Bronchial epithelial cell (primary cell): ENCODE measurements around the gene TSPAN12. TPM values are rescaled to one million over a fixed set of nuclear protein-coding genes. Genes with fewer than 3 reads are reported as not detected.
A peak's percentile ranks its signal among the peaks of the same experiment; 100 is the strongest.

Experiments used
- DNase-seq: peaks from one replicate; pipeline ENCODE4 v3.0.0-alpha.2; 2010; ENCODE audit warnings: low read depth
- FAIRE-seq: peaks from 2 replicates; lab custom pipeline; 2011; peaks lifted over from hg19 to GRCh38; lab: Jason Lieb, UNC
- H3K27me3 ChIP-seq: 2 replicates; pipeline ENCODE4 v1.5.1; 2011; ENCODE audit warnings: low read length; ENCODE audit not compliant: control insufficient read depth, insufficient read depth
- H3K36me3 ChIP-seq: 2 replicates; pipeline ENCODE4 v1.5.1; 2011; ENCODE audit warnings: low read length; ENCODE audit not compliant: control insufficient read depth, insufficient read depth
- H3K4me3 ChIP-seq: 2 replicates; pipeline ENCODE4 v1.5.1; 2011; ENCODE audit warnings: mild to moderate bottlenecking, low read depth, low read length, control low read depth
- CTCF ChIP-seq: IDR thresholded peaks from 2 replicates; pipeline ENCODE4 v1.5.1; 2011; ENCODE audit warnings: mild to moderate bottlenecking, moderate library complexity, low read length, control low read depth, inconsistent platforms; ENCODE audit not compliant: insufficient read depth, severe bottlenecking
- total RNA-seq: library from RNA; depleted of rRNA; stranded (reverse); fragments of >200 nt; gene quantifications from 2 replicates; pipeline ENCODE4 v1.2.1, GENCODE V29; 2014

TSPAN12 gene
- total RNA-seq, 1 donor from 2014 or later = 1.6 TPM

GRCh38 chr7:120819861-120820260 is 38.1 kb downstream of the TSPAN12 start:
- no peaks in the 10 kb centered on the region for H3K36me3 ChIP-seq
- no peak for TF ChIP-seq CTCF
- no peak for FAIRE-seq
- H3K27me3 ChIP-seq = no peaks in the 10 kb centered on the region
- H3K4me3 ChIP-seq = no peak overlapping the region
- DNase-seq = no peak

- DNase-seq (peak; percentile 44), FAIRE-seq (no peak)
- Histone ChIP-seq H3K36me3 (no peaks in the 10 kb centered on the region), H3K4me3 (no peak overlapping the region), H3K27me3 (no peaks in the 10 kb centered on the region)
- TF ChIP-seq CTCF = no peak
Observed at GRCh38 chr7:120817851-120818250, 40.1 kb downstream of the TSPAN12 start.

- FAIRE-seq (no peak), DNase-seq (no peak)
- TF ChIP-seq CTCF = no peak
- Histone ChIP-seq H3K4me3 (no peak overlapping the region), H3K36me3 (no peaks in the 10 kb centered on the region), H3K27me3 (no peaks in the 10 kb centered on the region)
Observed at GRCh38 chr7:120814253-120814939, 43.5 kb downstream of the TSPAN12 start.

- Histone ChIP-seq H3K4me3 (no peak overlapping the region), H3K27me3 (no peaks in the 10 kb centered on the region), H3K36me3 (no peaks in the 10 kb centered on the region)
- TF ChIP-seq CTCF = no peak
- no peak for DNase-seq
- FAIRE-seq = no peak
Observed at GRCh38 chr7:120813546-120814252, 44.2 kb downstream of the TSPAN12 start.

GRCh38 chr7:120813089-120813488 is 44.9 kb downstream of the TSPAN12 start:
- TF ChIP-seq CTCF = no peak
- FAIRE-seq (no peak), DNase-seq (no peak)

GRCh38 chr7:120809260-120809659 is 48.7 kb downstream of the TSPAN12 start:
- no peak for TF ChIP-seq CTCF
- DNase-seq (no peak), FAIRE-seq (no peak)
- H3K4me3 ChIP-seq = no peak overlapping the region
- H3K27me3 ChIP-seq = no peaks in the 10 kb centered on the region
- H3K36me3 ChIP-seq = no peaks in the 10 kb centered on the region

More at GRCh38 chr7:120813089-120813488, 44.9 kb downstream of the TSPAN12 start:
- no peak overlapping the region for H3K4me3 ChIP-seq
- H3K36me3 ChIP-seq = no peaks in the 10 kb centered on the region
- no peaks in the 10 kb centered on the region for H3K27me3 ChIP-seq
